K562 treated with DMSO at 1 percent for 48 hours (cell line): Measurements from ENCODE around the gene NAP1L5. TPM values are rescaled to one million over a fixed set of nuclear protein-coding genes. Genes with fewer than 3 reads are reported as not detected.

ENCODE experiments used
- total RNA-seq: library from RNA; unstranded; fragments of 300-600 nt; gene quantifications from 2 replicates; pipeline ENCODE4 v1.2.3, GENCODE V29; 2022; ENCODE audit warnings: low replicate concordance; ENCODE audit errors: extremely low read depth

The NAP1L5 gene
- not detected in 2 replicates for total RNA-seq

GRCh38 chr4:88697588-88698329 is at the start of gene NAP1L5:
TSS of gene NAP1L5 (minus strand) at chr4:88697829. CDS start at chr4:88697754, 75 bp downstream.

Other genes with a start within 250 kb of the NAP1L5 start
- gene HERC5, start 240.7 kb downstream of the NAP1L5 start, total RNA-seq: not detected in 2 replicates
- not detected in 2 replicates for gene PYURF, start 174.1 kb downstream of the NAP1L5 start, total RNA-seq
- gene HERC3, start 105.3 kb downstream of the NAP1L5 start, total RNA-seq: not detected in 2 replicates